GM10266 (cell line): ENCODE results near the gene NSUN2.
"Not testable (repeated sequence)": the region's sequence is repeated elsewhere in the genome, so short reads cannot be mapped to it uniquely, and the experiment has no call there.

ENCODE experiments used
- DNase-seq: peaks from one replicate; pipeline ENCODE4 v3.0.0; 2012; ENCODE audit errors: extremely low spot score
- CTCF ChIP-seq: IDR thresholded peaks from 2 replicates; pipeline ENCODE4 v1.5.1; 2012; ENCODE audit warnings: mild to moderate bottlenecking, low read depth; ENCODE audit not compliant: control insufficient read depth, insufficient read depth; ENCODE audit errors: missing control alignments

Gene NSUN2

GRCh38 chr5:6674886-6675285 is 42.0 kb upstream of the NSUN2 start:
- no peak for DNase-seq
- TF ChIP-seq CTCF, result no peak

GRCh38 chr5:6674421-6674820 is 41.6 kb upstream of the NSUN2 start:
- TF ChIP-seq CTCF, result no peak
- DNase-seq, result no peak

- no peak for DNase-seq
- no peak for TF ChIP-seq CTCF
Observed at GRCh38 chr5:6673963-6674362, 41.1 kb upstream of the NSUN2 start.

GRCh38 chr5:6673031-6673430 is 40.2 kb upstream of the NSUN2 start:
- no peak for DNase-seq
- TF ChIP-seq CTCF, result no peak

GRCh38 chr5:6668717-6669116 is 35.9 kb upstream of the NSUN2 start:
- not testable (repeated sequence) for DNase-seq

- TF ChIP-seq CTCF, result no peak
- DNase-seq, result no peak
Observed at GRCh38 chr5:6667648-6668047, 34.8 kb upstream of the NSUN2 start.

GRCh38 chr5:6666762-6667161 is 33.9 kb upstream of the NSUN2 start:
- no peak for TF ChIP-seq CTCF
- no peak for DNase-seq

- DNase-seq, result no peak
- TF ChIP-seq CTCF, result no peak
Observed at GRCh38 chr5:6660688-6661087, 27.8 kb upstream of the NSUN2 start.
